ENCODE data around the gene EEPD1. TPM values are rescaled to one million over a fixed set of nuclear protein-coding genes. Genes with fewer than 3 reads are reported as not detected.

Gene EEPD1
- total and polyA plus RNA-seq, 4 donors: 2.3 to 12.3 (median 7.1) TPM

DNA sequence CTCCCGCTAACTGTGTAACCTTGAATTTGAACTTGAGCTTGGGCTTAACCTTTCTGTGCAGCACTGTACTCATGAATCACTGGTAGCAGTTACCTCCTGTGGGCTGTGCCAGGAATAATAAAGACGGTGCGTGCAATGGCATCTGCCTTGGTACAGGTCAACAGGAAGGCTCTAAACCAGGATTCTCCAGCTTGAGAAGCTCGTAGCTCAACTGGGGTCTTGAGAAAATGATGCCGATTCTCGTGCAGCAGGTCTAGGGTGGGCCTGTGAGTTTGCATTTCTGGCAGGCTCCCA lies 124.1 kb downstream of the EEPD1 start:
- no peak overlapping the region for H3K9ac ChIP-seq (ENCODE audit: low read depth in 1 of 2, low read length in 2 of 2)
- WGBS: 91% methylated on average over 6 of the region's 6 CpGs
- TF ChIP-seq, protein P1, sequence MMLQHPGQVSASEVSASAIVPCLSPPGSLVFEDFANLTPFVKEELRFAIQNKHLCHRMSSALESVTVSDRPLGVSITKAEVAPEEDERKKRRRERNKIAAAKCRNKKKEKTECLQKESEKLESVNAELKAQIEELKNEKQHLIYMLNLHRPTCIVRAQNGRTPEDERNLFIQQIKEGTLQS (IDR thresholded peaks at IDR 0.05): no peak
- TF ChIP-seq, protein P2, sequence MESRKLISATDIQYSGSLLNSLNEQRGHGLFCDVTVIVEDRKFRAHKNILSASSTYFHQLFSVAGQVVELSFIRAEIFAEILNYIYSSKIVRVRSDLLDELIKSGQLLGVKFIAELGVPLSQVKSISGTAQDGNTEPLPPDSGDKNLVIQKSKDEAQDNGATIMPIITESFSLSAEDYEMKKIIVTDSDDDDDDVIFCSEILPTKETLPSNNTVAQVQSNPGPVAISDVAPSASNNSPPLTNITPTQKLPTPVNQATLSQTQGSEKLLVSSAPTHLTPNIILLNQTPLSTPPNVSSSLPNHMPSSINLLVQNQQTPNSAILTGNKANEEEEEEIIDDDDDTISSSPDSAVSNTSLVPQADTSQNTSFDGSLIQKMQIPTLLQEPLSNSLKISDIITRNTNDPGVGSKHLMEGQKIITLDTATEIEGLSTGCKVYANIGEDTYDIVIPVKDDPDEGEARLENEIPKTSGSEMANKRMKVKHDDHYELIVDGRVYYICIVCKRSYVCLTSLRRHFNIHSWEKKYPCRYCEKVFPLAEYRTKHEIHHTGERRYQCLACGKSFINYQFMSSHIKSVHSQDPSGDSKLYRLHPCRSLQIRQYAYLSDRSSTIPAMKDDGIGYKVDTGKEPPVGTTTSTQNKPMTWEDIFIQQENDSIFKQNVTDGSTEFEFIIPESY (IDR thresholded peaks at IDR 0.05): no peak
- no peak overlapping the region for H3K4me3 ChIP-seq (ENCODE audit: low read depth in 1 of 3, low read length in 3 of 3)
- H3K27me3 ChIP-seq (ENCODE audit: control insufficient read depth in 4 of 4, insufficient read depth in 4 of 4, low read length in 3 of 4): no peaks in the 10 kb centered on the region
- no peaks in the 10 kb centered on the region for H3K36me3 ChIP-seq (ENCODE audit: control insufficient read depth in 4 of 4, insufficient read depth in 3 of 4, low read depth in 1 of 4, low read length in 3 of 4)
- no peak overlapping the region for H3K27ac ChIP-seq (ENCODE audit: low read depth in 1 of 2, low read length in 2 of 2)
- H3K4me1 ChIP-seq (ENCODE audit: control insufficient read depth in 4 of 4, insufficient read depth in 4 of 4, low read length in 3 of 4): peaks cover 7 to 32% (median 22%) of the 10 kb centered on the region in 4 donors
- DNase-seq (ENCODE audit: low spot score): no peak
- no peaks in the 10 kb centered on the region for H3K9me3 ChIP-seq (ENCODE audit: control insufficient read depth in 4 of 4, low read length in 3 of 4)

DNA sequence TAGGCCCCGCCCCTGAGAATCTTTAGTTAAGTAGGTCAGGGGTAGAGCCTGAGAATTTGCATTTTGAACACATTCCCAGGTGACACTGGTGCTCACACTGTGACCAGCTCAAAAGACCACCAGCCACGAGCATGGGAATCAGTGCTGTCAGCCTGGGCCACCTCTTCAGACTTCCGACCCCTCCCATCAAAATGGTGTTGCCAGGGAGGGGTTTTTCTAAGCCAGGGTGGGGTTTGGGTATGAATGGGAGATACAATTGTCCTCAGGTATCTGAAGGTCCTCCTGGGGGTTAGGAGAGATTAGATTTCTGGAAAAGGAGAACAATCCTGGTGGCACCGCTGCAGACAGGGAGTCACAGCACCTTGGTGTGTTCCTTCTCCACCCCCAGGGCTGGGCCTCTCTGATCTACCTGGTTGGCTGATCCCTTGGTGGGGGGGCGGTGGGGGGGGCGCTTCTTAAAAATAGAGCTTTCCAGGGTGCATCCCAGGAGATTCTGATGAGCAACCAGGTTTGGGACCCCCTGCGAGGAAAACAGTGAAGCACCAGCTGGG lies 125.1 kb downstream of the EEPD1 start:
- Histone ChIP-seq H3K4me3 (ENCODE audit: low read depth in 1 of 3, low read length in 3 of 3) (no peak overlapping the region), H3K4me1 (ENCODE audit: control insufficient read depth in 4 of 4, insufficient read depth in 4 of 4, low read length in 3 of 4) (peaks cover 5 to 22% (median 15%) of the 10 kb centered on the region in 4 donors), H3K27ac (ENCODE audit: low read depth in 1 of 2, low read length in 2 of 2) (no peak overlapping the region), H3K9me3 (ENCODE audit: control insufficient read depth in 4 of 4, low read length in 3 of 4) (no peaks in the 10 kb centered on the region), H3K9ac (ENCODE audit: low read depth in 1 of 2, low read length in 2 of 2) (no peak overlapping the region), H3K27me3 (ENCODE audit: control insufficient read depth in 4 of 4, insufficient read depth in 4 of 4, low read length in 3 of 4) (no peaks in the 10 kb centered on the region), H3K36me3 (ENCODE audit: control insufficient read depth in 4 of 4, insufficient read depth in 3 of 4, low read depth in 1 of 4, low read length in 3 of 4) (no peaks in the 10 kb centered on the region)
- TF ChIP-seq, protein P3, sequence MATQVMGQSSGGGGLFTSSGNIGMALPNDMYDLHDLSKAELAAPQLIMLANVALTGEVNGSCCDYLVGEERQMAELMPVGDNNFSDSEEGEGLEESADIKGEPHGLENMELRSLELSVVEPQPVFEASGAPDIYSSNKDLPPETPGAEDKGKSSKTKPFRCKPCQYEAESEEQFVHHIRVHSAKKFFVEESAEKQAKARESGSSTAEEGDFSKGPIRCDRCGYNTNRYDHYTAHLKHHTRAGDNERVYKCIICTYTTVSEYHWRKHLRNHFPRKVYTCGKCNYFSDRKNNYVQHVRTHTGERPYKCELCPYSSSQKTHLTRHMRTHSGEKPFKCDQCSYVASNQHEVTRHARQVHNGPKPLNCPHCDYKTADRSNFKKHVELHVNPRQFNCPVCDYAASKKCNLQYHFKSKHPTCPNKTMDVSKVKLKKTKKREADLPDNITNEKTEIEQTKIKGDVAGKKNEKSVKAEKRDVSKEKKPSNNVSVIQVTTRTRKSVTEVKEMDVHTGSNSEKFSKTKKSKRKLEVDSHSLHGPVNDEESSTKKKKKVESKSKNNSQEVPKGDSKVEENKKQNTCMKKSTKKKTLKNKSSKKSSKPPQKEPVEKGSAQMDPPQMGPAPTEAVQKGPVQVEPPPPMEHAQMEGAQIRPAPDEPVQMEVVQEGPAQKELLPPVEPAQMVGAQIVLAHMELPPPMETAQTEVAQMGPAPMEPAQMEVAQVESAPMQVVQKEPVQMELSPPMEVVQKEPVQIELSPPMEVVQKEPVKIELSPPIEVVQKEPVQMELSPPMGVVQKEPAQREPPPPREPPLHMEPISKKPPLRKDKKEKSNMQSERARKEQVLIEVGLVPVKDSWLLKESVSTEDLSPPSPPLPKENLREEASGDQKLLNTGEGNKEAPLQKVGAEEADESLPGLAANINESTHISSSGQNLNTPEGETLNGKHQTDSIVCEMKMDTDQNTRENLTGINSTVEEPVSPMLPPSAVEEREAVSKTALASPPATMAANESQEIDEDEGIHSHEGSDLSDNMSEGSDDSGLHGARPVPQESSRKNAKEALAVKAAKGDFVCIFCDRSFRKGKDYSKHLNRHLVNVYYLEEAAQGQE (IDR thresholded peaks at IDR 0.05): no peak
- no peak for TF ChIP-seq TAF1 (conservative IDR thresholded peaks at IDR 0.05)
- TF ChIP-seq RXRA (IDR thresholded peaks at IDR 0.05): no peak
- TF ChIP-seq, protein P4, sequence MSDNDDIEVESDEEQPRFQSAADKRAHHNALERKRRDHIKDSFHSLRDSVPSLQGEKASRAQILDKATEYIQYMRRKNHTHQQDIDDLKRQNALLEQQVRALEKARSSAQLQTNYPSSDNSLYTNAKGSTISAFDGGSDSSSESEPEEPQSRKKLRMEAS (IDR thresholded peaks at IDR 0.05): no peak
- no peak for TF ChIP-seq EGR1 (IDR thresholded peaks at IDR 0.05; ENCODE audit: low read depth in 2 of 2)
- TF ChIP-seq FOXA2 (IDR thresholded peaks at IDR 0.05): no peak
- TF ChIP-seq, protein P1 (IDR thresholded peaks at IDR 0.05): no peak
- TF ChIP-seq, protein P2 (IDR thresholded peaks at IDR 0.05): no peak
- TF ChIP-seq GABPA (IDR thresholded peaks at IDR 0.05 in 1 of 2, conservative IDR thresholded peaks at IDR 0.05 in 1 of 2): no peak
- TF ChIP-seq RAD21 (IDR thresholded peaks at IDR 0.05): no peak
- no peak for TF ChIP-seq HNF4A (conservative IDR thresholded peaks at IDR 0.05)
- no peak for TF ChIP-seq JUND (IDR thresholded peaks at IDR 0.05)
- no peak for TF ChIP-seq YY1 (IDR thresholded peaks at IDR 0.05)
- TF ChIP-seq, protein P5, sequence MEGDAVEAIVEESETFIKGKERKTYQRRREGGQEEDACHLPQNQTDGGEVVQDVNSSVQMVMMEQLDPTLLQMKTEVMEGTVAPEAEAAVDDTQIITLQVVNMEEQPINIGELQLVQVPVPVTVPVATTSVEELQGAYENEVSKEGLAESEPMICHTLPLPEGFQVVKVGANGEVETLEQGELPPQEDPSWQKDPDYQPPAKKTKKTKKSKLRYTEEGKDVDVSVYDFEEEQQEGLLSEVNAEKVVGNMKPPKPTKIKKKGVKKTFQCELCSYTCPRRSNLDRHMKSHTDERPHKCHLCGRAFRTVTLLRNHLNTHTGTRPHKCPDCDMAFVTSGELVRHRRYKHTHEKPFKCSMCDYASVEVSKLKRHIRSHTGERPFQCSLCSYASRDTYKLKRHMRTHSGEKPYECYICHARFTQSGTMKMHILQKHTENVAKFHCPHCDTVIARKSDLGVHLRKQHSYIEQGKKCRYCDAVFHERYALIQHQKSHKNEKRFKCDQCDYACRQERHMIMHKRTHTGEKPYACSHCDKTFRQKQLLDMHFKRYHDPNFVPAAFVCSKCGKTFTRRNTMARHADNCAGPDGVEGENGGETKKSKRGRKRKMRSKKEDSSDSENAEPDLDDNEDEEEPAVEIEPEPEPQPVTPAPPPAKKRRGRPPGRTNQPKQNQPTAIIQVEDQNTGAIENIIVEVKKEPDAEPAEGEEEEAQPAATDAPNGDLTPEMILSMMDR (IDR thresholded peaks at IDR 0.05; ENCODE audit: low read depth, low read length, missing input control): no peak
- no peak for TF ChIP-seq FOXA1 (IDR thresholded peaks at IDR 0.05)
- TF ChIP-seq SP1 (IDR thresholded peaks at IDR 0.05): no peak
- no peak for TF ChIP-seq NR2F2 (IDR thresholded peaks at IDR 0.05)
- no peak for TF ChIP-seq HNF4G (IDR thresholded peaks at IDR 0.05)
- 90% methylated on average over 7 of the region's 7 CpGs for WGBS
- no peak for DNase-seq (ENCODE audit: low spot score)

Data from liver (tissue), 9 donors.